GM12873 (cell line): ENCODE data around the gene GOLGA2.

Source experiments
- CTCF ChIP-seq: IDR thresholded peaks from 2 replicates; pipeline ENCODE4 v1.5.1; 2012; ENCODE audit warnings: low read depth, mild to moderate bottlenecking, moderate library complexity, low read length, control low read depth; ENCODE audit not compliant: insufficient read depth; ENCODE audit errors: missing control alignments

Gene GOLGA2

GRCh38 chr9:128321343-128321742 lies 45.5 kb upstream of the GOLGA2 start:
- no peak for TF ChIP-seq CTCF

GRCh38 chr9:128317629-128318028 lies 41.8 kb upstream of the GOLGA2 start:
- no peak for TF ChIP-seq CTCF

GRCh38 chr9:128316421-128316820 lies 40.6 kb upstream of the GOLGA2 start:
- no peak for TF ChIP-seq CTCF

- no peak for TF ChIP-seq CTCF
These were observed 38.9 kb upstream of the GOLGA2 start for GRCh38 chr9:128314697-128315096.

- no peak for TF ChIP-seq CTCF
These were observed 34.7 kb upstream of the GOLGA2 start for GRCh38 chr9:128310461-128310860.

- no peak for TF ChIP-seq CTCF
These were observed 33.7 kb upstream of the GOLGA2 start for GRCh38 chr9:128309551-128309950.

GRCh38 chr9:128304971-128305288 lies 29.1 kb upstream of the GOLGA2 start:
- no peak for TF ChIP-seq CTCF

GRCh38 chr9:128304136-128304970 lies 28.5 kb upstream of the GOLGA2 start:
- TF ChIP-seq CTCF = no peak
